Esophagus squamous epithelium (tissue), 5 donors: ENCODE data around the gene SLC9B2. TPM values are rescaled to one million over a fixed set of nuclear protein-coding genes. Genes with fewer than 3 reads are reported as not detected.

Experiments used
- DNase-seq: peaks from one replicate; lab custom pipeline; 2025; lab: John Stamatoyannopoulos, UW
- H3K27ac ChIP-seq, 4 donors: fragments of 200-600 bp; sonication (generic); one replicate each; pipeline ENCODE4 v1.5.1; 2016 to 2019; ENCODE audit warnings: mild to moderate bottlenecking in 1 of 4
- H3K27me3 ChIP-seq, 4 donors: fragments of 200-600 bp; sonication (generic); 1 replicate in 3 of 4; 2 replicates in 1 of 4; pipeline versions ENCODE4 v1.5.1 to v1.6.0; 2017 to 2021; ENCODE audit warnings: antibody characterized with exemption in 1 of 4
- H3K36me3 ChIP-seq, 3 donors: fragments of 200-600 bp; sonication (generic); one replicate each; pipeline ENCODE4 v1.5.1; 2016 to 2019
- H3K4me1 ChIP-seq, 3 donors: fragments of 200-600 bp; sonication (generic); one replicate each; pipeline ENCODE4 v1.5.1; 2017 to 2019
- H3K4me3 ChIP-seq, 4 donors: fragments of 200-600 bp; sonication (generic); 1 replicate in 3 of 4; 2 replicates in 1 of 4; pipeline ENCODE4 v1.5.1; 2016 to 2019; ENCODE audit warnings: mild to moderate bottlenecking in 2 of 4, moderate library complexity in 1 of 4
- H3K9me3 ChIP-seq, 3 donors: fragments of 200-600 bp; sonication (generic); one replicate each; pipeline ENCODE4 v1.5.1; 2016 to 2019
- POLR2A ChIP-seq, 4 donors: fragments of 450-650 bp; IDR thresholded peaks; one replicate each; pipeline ENCODE4 v1.6.1; 2017; ENCODE audit warnings: antibody characterized with exemption in 4 of 4, mild to moderate bottlenecking in 4 of 4, moderate library complexity in 3 of 4
- WGBS, 2 donors: methylation state at CpG; one replicate each; pipeline ENCODE4 v1.1.5; 2018; 5-methylcytosine and 5-hydroxymethylcytosine counted together
- intact Hi-C: fragments of 100-400 bp; cut with DNase I; formaldehyde crosslinking; loops from one replicate; pipeline ENCODE4 v1.15.0; 2022
- total RNA-seq, 4 donors: library from RNA; depleted of rRNA; stranded (reverse); fragments of >200 nt; gene quantifications; one replicate each; pipeline ENCODE4 v1.1.0, GENCODE V29; 2016
- TF ChIP-seq, protein P1 (sequence below), 6 experiments: fragments of 450-650 bp in 4 of 6; fragments of 200-600 bp in 2 of 6; sonication (generic) in 2 of 6; IDR thresholded peaks; one replicate each; pipeline ENCODE4 v1.5.1; 2016 to 2019; ENCODE audit warnings: antibody characterized with exemption in 6 of 6, mild to moderate bottlenecking in 4 of 6, moderate library complexity in 4 of 6
- donor health status: DM: yes; HTN: yes; CAD: no.

SLC9B2 gene
- total RNA-seq, 4 donors from 2014 or later: 5.0 to 12.6 (median 8.9) TPM

DNA sequence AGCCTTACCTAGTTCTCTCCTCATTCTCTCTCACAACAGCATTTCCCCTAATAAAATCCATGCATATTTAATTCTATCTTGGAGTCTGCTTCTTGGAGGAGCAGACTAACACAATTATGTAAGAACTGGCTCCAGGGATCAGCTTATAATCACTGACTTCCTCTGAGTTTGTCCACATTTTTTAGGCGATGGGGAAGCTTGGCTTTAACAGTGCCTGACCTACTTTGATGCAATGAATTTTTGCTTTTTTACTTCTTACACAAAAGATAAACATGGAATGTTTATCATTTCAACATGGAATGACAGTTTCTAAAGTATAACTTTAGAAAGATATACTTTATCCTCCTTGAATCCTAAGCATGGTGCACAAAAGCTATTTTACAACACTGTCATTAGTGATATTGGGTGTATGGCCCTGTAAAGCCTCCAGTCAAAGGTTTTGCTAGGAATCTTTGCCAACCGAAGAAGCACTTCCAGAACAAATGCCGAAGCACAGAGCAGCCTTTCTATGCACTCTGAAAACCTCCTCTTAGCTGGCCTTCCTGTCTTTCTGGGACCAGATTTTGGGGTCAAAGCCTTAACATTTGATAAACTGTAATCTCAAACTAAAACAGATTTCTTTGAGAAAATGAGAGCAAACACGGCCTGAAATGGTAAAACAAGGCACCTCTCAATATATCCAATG lies 22.3 kb upstream of the SLC9B2 start:
- peaks cover 4 to 37% (median 9%) of the 10 kb centered on the region in 3 donors for H3K4me1 ChIP-seq
- no peaks in the 10 kb centered on the region for H3K36me3 ChIP-seq
- no peak for DNase-seq
- intact Hi-C loops: loop anchor here (10.0 kb wide), 1 partner anchor 64 kb away; no protein-coding TSS in a partner anchor
- no peaks in the 10 kb centered on the region for H3K9me3 ChIP-seq
- H3K4me3 ChIP-seq: peak overlapping the region; percentile 28 to 67 (median 48)
- no peak for TF ChIP-seq POLR2A (IDR thresholded peaks at IDR 0.05)
- TF ChIP-seq, protein P1, sequence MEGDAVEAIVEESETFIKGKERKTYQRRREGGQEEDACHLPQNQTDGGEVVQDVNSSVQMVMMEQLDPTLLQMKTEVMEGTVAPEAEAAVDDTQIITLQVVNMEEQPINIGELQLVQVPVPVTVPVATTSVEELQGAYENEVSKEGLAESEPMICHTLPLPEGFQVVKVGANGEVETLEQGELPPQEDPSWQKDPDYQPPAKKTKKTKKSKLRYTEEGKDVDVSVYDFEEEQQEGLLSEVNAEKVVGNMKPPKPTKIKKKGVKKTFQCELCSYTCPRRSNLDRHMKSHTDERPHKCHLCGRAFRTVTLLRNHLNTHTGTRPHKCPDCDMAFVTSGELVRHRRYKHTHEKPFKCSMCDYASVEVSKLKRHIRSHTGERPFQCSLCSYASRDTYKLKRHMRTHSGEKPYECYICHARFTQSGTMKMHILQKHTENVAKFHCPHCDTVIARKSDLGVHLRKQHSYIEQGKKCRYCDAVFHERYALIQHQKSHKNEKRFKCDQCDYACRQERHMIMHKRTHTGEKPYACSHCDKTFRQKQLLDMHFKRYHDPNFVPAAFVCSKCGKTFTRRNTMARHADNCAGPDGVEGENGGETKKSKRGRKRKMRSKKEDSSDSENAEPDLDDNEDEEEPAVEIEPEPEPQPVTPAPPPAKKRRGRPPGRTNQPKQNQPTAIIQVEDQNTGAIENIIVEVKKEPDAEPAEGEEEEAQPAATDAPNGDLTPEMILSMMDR (IDR thresholded peaks at IDR 0.05): no peak
- H3K27ac ChIP-seq: peak overlapping the region; percentile 62 to 82 (median 78)
- no peaks in the 10 kb centered on the region for H3K27me3 ChIP-seq
- 11 to 22% methylated on average over 4 of the region's 4 CpGs for WGBS, 2 donors

DNA sequence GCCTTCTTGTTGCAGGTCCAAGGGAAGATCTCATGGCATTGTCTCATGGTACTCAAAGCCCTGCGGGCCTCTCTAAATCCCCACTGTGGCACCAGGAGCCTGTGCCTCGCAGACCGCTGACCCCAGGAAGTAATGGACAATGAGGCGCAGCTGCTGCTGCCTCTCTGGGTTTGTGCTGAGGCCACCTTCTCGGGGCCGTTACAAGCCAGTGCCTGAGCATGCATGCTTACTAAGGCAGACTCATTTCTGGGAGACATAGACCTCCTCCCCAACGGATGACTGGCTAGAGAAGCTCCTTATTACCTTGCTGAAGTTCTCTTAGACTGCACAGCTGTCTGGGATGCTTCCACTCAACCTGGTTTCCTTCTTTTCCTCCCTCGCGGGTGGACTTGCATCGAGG lies 21.8 kb upstream of the SLC9B2 start:
- H3K27me3 ChIP-seq: no peaks in the 10 kb centered on the region
- H3K36me3 ChIP-seq: no peaks in the 10 kb centered on the region
- 65 to 69% methylated on average over 5 to 8 of the region's 10 CpGs for WGBS, 2 donors
- peaks cover 4 to 37% (median 9%) of the 10 kb centered on the region in 3 donors for H3K4me1 ChIP-seq
- H3K4me3 ChIP-seq: peak overlapping the region in 3 of 4 donors; percentile 45 to 67 (median 52)
- H3K27ac ChIP-seq: peak overlapping the region in 2 of 4 donors; percentile 81 to 82
- DNase-seq: no peak
- intact Hi-C loops: loop anchor here (10.0 kb wide), 1 partner anchor 64 kb away; no protein-coding TSS in a partner anchor
- H3K9me3 ChIP-seq: no peaks in the 10 kb centered on the region
- TF ChIP-seq, protein P1 (IDR thresholded peaks at IDR 0.05): no peak
- TF ChIP-seq POLR2A (IDR thresholded peaks at IDR 0.05): no peak

DNA sequence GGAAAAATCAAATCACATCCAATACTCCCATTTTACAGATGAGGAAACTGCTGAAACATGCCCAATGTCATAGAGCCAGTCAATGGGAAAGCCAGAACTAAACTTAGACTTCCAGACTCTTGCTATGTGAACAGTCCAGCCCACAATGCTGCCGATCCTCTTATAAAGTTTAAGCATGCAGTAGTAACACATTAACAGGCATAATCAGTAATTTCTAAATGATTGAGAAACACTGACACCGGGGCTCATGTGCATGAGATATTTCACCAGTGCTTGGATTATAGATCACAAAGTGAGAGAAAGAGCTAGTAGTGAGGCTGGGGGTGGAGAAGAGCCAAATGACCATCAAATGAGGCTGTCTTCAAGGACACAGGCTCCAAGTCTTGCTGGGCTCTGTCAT lies 20.6 kb upstream of the SLC9B2 start:
- TF ChIP-seq POLR2A (IDR thresholded peaks at IDR 0.05): no peak
- TF ChIP-seq, protein P1 (IDR thresholded peaks at IDR 0.05): no peak
- no peak overlapping the region for H3K4me3 ChIP-seq
- intact Hi-C loops: loop anchor here (10.0 kb wide), 1 partner anchor 62 kb away; no protein-coding TSS in a partner anchor
- no peak overlapping the region for H3K27ac ChIP-seq
- H3K9me3 ChIP-seq: no peaks in the 10 kb centered on the region
- no peak for DNase-seq
- peaks cover 0 to 3% (median 0%) of the 10 kb centered on the region in 3 donors for H3K36me3 ChIP-seq
- no peaks in the 10 kb centered on the region for H3K27me3 ChIP-seq
- peaks cover 4 to 37% (median 9%) of the 10 kb centered on the region in 3 donors for H3K4me1 ChIP-seq
- 76 to 83% methylated on average over 2 of the region's 2 CpGs for WGBS, 2 donors

DNA sequence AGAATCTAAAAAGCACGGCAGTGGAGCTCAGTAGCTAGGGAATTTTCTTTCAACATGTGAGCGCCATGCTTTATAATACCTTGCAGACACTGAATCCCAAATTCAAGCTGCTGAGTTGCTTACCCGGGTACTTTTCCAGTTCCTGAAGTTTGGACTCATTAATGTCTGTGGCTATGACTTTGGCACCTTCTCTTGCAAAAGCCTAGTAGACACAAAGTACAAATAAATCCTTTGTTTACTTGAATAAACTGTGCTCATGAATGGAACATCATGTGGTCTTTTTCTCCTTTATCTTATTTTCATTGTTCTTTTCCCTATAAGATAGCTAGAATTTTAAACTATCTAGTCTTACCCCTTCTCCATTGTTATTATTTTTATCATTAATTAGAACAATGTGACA lies 18.5 kb upstream of the SLC9B2 start:
- 71 to 81% methylated on average over 3 of the region's 3 CpGs for WGBS, 2 donors
- Histone ChIP-seq H3K27ac (no peak overlapping the region), H3K4me1 (peaks cover 4 to 37% (median 9%) of the 10 kb centered on the region in 3 donors), H3K9me3 (no peaks in the 10 kb centered on the region), H3K36me3 (peaks cover 0 to 23% (median 0%) of the 10 kb centered on the region in 3 donors), H3K27me3 (no peaks in the 10 kb centered on the region), H3K4me3 (no peak overlapping the region)
- TF ChIP-seq, protein P1 (IDR thresholded peaks at IDR 0.05): no peak
- TF ChIP-seq POLR2A (IDR thresholded peaks at IDR 0.05): no peak
- no peak for DNase-seq
- intact Hi-C loops: loop anchor here (10.0 kb wide), 1 partner anchor 60 kb away; no protein-coding TSS in a partner anchor

DNA sequence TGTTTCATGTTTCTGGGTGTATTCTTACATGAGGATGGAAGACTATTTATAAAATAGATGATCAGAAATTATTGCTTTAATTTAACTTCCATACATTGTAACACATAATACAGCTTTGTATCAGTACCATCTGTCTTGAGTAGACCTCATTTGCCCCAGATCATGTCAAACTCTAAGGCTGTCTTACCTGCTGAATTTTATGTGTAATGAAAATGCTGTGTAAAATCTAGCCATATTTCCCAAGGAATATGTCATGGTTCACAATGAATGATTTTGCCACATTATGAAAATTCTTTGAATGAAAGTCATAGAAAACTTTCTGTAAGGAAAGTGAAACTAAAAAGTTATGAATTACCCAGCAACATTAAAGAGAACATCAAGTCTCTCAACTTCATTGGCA lies 15.7 kb upstream of the SLC9B2 start:
- DNase-seq: no peak
- H3K4me1 ChIP-seq: peaks cover 0 to 12% (median 0%) of the 10 kb centered on the region in 3 donors
- no peaks in the 10 kb centered on the region for H3K9me3 ChIP-seq
- no peaks in the 10 kb centered on the region for H3K27me3 ChIP-seq
- peaks cover 4 to 51% (median 8%) of the 10 kb centered on the region in 3 donors for H3K36me3 ChIP-seq
- no peak for TF ChIP-seq POLR2A (IDR thresholded peaks at IDR 0.05)
- TF ChIP-seq, protein P1 (IDR thresholded peaks at IDR 0.05): no peak
- no peak overlapping the region for H3K4me3 ChIP-seq
- intact Hi-C loops: loop anchor here (10.0 kb wide), 1 partner anchor 57 kb away; no protein-coding TSS in a partner anchor
- no peak overlapping the region for H3K27ac ChIP-seq
